HG02938 (cell line): ENCODE data around the gene NACAD.

Source experiments
- ATAC-seq: cut with Tn5 transposase; IDR thresholded peaks from one replicate; pipeline ENCODE4 v1.9.1; 2021; ENCODE audit warnings: mild to moderate bottlenecking, moderate library complexity; ENCODE audit not compliant: unreplicated experiment

Gene NACAD

DNA sequence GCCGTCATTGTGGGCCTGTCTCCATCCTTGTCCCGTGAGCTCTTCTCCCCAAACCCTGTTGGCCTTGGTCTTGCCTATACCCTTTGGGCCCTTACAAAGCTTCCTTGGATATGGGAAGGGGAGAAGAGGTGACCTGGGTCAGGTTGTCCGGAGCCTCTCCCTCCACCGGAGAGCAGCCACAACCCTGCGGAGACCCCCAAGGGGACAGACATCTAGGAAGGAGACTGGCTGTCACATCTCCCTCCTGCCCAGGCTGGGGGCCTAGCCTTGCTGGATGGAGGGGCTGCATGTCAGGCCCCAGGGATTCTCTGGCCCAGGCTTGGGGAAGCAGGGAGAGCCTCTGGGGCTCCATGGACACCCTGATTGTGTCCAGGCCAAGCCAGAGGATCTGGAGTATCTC, 11.8 kb downstream of the NACAD start:
- no peak for ATAC-seq

DNA sequence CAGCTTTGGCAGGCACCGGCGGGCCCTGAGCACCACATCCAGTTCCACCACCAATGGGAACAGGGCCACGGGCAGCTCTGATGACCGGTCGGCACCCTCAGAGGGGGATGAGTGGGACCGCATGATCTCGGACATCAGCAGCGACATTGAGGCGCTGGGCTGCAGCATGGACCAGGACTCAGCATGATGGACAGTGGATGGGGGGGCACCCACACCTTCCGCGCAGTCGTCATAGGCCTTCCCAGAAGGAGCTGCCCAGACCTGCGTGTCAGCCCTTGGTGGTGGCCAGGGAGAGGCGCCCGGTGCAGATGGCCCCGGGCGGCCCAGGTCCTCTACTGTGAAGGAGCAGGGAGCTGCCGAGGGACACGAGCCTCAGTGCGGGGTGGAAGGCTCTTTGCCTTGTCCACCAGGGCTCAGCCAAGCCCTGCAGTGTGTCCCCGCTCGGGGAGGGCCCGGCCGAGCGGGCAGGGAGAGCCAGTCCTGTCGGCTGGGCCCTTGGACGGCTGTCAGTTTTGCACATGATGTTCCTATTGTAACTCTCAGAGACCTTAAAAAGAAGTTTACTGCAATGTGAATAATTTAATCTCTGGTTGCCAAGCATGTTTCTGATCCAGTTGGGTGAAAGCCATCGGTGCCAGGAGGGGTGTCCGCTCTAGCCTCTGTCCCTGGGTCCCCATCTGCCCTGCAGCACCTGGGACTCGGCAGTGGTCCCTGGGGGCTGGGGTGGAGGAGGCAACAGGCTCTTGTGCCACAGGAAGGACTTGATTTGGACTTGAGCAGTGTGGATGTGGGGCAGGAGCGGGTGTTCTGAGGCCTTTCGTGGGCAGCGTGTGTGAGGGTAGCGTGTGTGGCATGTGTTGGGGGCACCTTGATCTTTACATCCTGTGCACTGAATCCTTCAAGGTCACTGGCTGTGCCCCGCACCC, 12.6 kb downstream of the NACAD start:
- ATAC-seq: no peak

DNA sequence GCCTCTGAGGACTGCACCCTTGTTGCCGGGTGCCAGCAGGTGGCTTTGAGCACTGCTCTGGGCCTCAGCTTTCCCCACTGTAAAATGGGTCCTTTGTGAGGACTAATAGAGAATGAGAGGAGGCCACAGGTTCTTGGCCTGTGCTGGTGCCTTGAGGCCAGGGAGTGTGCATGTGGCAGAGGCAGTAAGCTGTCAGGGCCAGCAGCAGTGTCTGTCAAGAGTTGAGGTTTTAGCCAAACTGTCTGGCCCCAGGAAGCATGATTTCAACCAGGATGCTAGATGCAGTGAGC, 13.5 kb downstream of the NACAD start:
- no peak for ATAC-seq

DNA sequence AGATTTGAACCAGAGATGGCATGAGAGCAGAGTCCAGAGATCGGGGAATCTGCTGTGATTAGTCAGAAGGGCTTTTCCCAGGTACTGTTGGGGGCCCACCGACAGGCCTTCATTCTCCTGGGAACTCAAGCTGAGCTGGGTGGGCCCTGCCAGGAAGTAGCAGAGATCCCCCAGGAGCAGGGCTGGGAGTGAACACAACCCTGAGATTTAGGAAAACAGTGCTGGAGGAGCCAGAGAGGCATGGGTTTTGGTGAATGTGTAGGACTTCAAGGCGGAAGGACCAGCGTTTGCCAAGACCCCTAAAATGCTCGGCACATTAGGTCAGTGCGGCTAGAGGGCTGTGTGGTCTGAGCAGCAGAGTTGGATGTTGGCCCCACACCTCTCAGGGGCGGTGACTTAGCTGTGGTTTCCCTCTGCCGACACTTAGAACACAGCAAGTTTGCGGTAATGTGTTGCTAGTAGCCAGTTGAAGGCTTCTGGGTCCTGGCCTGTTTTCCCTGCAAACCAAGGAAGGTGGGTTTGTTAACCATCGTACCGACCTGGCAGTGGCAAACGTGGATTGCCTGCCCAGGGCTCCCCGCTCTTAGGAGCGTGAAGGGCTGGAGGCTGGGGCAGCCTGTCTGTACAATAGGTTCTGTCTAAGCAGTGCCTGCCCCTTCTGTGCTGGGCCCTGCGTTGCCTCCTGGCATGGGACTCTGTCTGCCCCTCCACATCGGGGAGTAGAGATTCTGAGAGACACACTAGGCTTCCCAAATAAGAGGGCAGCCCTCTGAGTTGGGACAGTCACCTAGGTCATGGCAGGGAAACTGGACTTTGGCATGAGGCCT, 14.0 kb downstream of the NACAD start:
- ATAC-seq: no peak

DNA sequence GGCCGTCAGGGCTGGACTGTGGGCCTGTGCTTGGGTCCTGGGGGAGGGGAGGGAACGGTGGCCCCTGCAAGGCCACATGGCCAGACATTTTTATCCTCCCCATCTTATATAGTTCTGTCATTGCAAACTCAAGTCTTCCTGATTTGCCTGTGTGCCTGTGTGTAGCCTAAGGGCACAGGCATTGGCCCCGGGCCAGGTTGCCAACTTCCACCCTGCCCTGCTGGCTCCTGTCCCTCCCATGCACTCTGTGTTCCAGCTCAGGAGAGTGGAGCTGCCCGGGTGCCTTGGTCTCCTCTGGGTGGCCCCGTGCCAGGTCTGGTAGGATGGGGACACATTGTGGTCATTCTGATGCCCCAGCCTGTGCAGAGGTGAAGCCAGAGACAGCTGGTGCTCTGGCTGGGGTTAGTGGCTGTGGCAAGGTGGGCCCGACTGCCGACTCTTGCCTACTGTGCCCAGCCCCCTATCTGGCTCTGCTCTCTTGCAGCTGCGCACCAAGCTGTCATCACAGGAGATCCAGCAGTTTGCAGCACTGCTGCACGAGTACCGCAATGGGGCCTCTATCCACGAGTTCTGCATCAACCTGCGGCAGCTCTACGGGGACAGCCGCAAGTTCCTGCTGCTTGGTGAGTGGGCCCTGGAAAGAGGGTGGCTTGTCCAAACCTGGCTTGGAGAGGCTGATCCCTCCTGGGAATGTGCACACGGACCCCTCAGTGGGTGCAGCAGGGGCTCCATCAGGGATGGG, 14.8 kb downstream of the NACAD start:
- no peak for ATAC-seq

GRCh38 chr7:45073031-45073785, 15.6 kb downstream of the NACAD start:
- ATAC-seq: no peak

GRCh38 chr7:45072131-45073030, 16.4 kb downstream of the NACAD start:
- no peak for ATAC-seq

- ATAC-seq: no peak
These were observed 17.2 kb downstream of the NACAD start for GRCh38 chr7:45071528-45071927.

GRCh38 chr7:45070254-45070642, 18.5 kb downstream of the NACAD start:
- no peak for ATAC-seq

DNA sequence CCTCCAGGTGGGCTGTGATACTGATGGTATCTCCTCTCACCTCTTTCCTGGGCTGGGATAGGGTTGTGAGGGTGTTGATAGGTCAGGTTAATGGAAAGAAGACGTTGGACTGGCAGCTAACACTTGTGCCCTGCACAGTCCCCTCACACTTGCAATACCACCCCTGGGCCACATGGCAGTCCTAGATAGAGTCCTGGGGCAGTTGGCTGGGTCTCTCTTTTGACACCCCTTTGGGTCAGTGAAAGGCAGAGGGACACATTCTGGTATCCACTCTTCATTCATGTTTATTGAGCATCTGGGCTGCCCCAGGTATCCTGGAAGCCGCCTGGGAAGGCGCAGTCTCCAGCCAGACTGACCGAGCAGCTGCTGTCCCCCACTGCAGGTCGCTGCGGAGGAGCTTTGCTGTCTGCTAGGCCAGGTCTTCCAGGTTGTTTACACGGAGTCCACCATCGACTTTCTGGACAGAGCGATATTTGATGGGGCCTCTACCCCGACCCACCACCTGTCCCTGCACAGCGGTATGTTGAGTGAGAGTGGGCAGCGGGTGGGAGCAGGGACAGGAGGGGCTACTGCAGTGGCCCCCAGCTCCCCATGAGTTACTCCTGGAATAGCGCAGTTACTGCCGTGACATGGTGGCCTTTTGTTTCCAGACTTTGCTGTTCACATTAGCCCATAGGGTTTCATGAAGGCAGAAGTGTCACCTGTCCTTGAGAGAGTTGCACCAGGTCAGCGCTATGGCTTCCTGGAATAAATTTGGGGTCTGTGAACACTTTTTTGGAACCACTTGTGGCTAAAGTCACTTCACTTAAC, 19.1 kb downstream of the NACAD start:
- ATAC-seq: no peak

- ATAC-seq: no peak
These were observed 20.3 kb downstream of the NACAD start for GRCh38 chr7:45068236-45069023.

- no peak for ATAC-seq
These were observed 21.2 kb downstream of the NACAD start for GRCh38 chr7:45067582-45067981.

GRCh38 chr7:45066409-45066808, 22.4 kb downstream of the NACAD start:
- no peak for ATAC-seq

DNA sequence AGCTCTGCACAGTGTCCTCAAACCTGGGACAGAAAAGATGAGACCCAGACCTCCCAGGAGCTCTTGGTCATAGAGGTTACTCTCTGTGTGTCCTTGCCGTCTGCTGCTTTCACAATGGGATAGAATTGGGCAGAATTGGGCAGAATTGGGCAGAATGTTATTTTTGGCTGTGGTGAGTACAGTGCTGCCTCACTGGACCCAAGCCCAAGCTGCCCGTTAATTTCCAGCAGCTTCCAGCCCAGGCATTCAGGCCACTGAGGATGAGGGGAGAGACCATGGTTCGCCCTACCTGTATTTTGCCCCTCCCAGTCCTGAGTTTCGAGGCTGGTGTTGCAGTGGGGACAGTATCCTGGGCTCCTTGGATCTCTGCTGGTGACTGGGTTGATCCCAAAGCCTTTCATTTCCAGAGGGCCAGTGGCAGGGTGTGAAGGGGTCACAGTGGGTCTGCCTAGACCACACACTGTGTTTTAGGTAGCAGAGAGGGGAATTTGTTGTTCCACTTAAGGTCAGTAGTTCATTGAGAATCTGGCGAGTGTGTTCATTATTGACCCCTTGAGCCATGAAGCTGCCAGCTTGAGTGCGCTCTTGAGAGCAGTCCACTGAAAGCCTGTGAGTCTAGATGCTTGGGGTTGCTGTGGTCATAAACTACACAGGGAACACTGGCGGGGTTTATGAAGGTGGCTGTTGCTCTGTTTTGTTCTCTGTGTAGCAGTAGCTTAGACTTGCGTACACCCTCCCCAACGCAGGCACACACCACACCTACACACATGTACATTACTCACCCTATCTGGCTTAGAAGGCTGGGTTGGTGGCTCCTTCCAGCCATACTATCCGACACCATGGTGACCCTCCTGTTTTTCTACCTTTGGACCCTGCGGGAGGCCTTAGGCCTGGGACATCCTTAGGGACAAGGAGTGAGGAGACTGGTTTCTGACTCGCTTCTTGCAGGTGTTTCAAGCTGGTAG, 23.5 kb downstream of the NACAD start:
- ATAC-seq: no peak

GRCh38 chr7:45064047-45064725, 24.6 kb downstream of the NACAD start:
- no peak for ATAC-seq

GRCh38 chr7:45061806-45062425, 26.9 kb downstream of the NACAD start:
- ATAC-seq: no peak
